ENCODE results near the gene SPG7.

SPG7 gene

GRCh38 chr16:89602952-89603590 is 94.9 kb downstream of the SPG7 start:
- no peaks in the 10 kb centered on the region for H3K27me3 ChIP-seq (ENCODE audit: insufficient read depth, low read depth, severe bottlenecking)
- H3K9me3 ChIP-seq (ENCODE audit: severe bottlenecking): no peaks in the 10 kb centered on the region
- DNase-seq: no peak
- no peaks in the 10 kb centered on the region for H3K36me3 ChIP-seq
- TF ChIP-seq CTCF (IDR thresholded peaks at IDR 0.05; ENCODE audit: low read depth, low read length): no peak
- H3K27ac ChIP-seq: no peak overlapping the region
- H3K4me3 ChIP-seq (ENCODE audit: low read depth, low read length): no peak overlapping the region

GRCh38 chr16:89604764-89605163 is 96.6 kb downstream of the SPG7 start:
- no peaks in the 10 kb centered on the region for H3K36me3 ChIP-seq
- H3K4me3 ChIP-seq (ENCODE audit: low read depth, low read length): no peak overlapping the region
- no peak for TF ChIP-seq CTCF (IDR thresholded peaks at IDR 0.05; ENCODE audit: low read depth, low read length)
- no peaks in the 10 kb centered on the region for H3K9me3 ChIP-seq (ENCODE audit: severe bottlenecking)
- no peaks in the 10 kb centered on the region for H3K27me3 ChIP-seq (ENCODE audit: insufficient read depth, low read depth, severe bottlenecking)
- no peak overlapping the region for H3K27ac ChIP-seq
- no peak for DNase-seq

- TF ChIP-seq CTCF (IDR thresholded peaks at IDR 0.05; ENCODE audit: low read depth, low read length): no peak
- Histone ChIP-seq H3K9me3 (ENCODE audit: severe bottlenecking) (no peaks in the 10 kb centered on the region), H3K27me3 (ENCODE audit: insufficient read depth, low read depth, severe bottlenecking) (no peaks in the 10 kb centered on the region), H3K36me3 (no peaks in the 10 kb centered on the region), H3K4me3 (ENCODE audit: low read depth, low read length) (no peak overlapping the region), H3K27ac (peak overlapping the region; percentile 24; the same call in 1 of the 2 replicates)
- DNase-seq: no peak
Observed at GRCh38 chr16:89605186-89605970, 97.2 kb downstream of the SPG7 start.

GRCh38 chr16:89606006-89606405 is 97.8 kb downstream of the SPG7 start:
- no peak for TF ChIP-seq CTCF (IDR thresholded peaks at IDR 0.05; ENCODE audit: low read depth, low read length)
- DNase-seq: peak; percentile 51
- no peaks in the 10 kb centered on the region for H3K9me3 ChIP-seq (ENCODE audit: severe bottlenecking)

More at GRCh38 chr16:89606006-89606405, 97.8 kb downstream of the SPG7 start:
- no peaks in the 10 kb centered on the region for H3K36me3 ChIP-seq
- H3K27ac ChIP-seq: peak overlapping the region; percentile 24; the same call in 1 of the 2 replicates
- H3K4me3 ChIP-seq (ENCODE audit: low read depth, low read length): no peak overlapping the region
- no peaks in the 10 kb centered on the region for H3K27me3 ChIP-seq (ENCODE audit: insufficient read depth, low read depth, severe bottlenecking)

Data from WERI-Rb-1 (cell line).